NCI-H1694 treated with DMSO at 0.1 percent for 48 hours (cell line): ENCODE data around the gene CDH23.
A peak's percentile ranks its signal among the peaks of the same experiment; 100 is the strongest.

Source experiments
- DNase-seq: peaks from one replicate; lab custom pipeline; 2025; lab: John Stamatoyannopoulos, UW

Gene CDH23

DNA sequence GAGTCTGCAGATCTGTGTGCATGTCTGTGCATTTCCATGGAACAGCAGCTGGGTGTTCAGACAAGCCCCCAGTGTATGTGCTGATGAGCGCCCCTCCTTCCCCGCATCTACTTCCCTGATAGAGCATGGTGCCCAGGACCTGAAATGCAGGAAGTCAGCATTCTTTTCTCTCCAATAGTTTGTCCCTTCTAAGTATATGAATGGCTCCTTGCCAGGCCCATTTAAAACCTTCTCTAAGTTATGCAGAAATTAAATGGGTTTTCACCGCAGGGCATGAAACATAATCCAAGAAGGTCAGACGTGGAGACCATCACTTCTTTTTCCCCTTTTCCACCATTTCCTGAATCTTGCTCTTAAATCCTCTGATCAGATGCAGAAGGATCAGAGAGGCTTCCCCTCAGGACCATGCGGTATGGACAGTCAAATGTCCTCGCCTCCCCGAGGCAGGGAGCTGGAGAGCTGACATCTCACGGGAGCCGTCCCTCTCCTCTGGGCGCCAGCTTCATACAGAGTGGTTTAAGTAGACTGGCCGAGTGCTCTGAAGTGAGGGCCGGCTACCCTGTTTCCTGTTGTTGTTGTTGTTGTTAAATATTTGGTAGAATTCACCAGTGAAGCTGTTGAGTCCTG lies 167.6 kb downstream of the CDH23 start:
- DNase-seq, result no peak

DNA sequence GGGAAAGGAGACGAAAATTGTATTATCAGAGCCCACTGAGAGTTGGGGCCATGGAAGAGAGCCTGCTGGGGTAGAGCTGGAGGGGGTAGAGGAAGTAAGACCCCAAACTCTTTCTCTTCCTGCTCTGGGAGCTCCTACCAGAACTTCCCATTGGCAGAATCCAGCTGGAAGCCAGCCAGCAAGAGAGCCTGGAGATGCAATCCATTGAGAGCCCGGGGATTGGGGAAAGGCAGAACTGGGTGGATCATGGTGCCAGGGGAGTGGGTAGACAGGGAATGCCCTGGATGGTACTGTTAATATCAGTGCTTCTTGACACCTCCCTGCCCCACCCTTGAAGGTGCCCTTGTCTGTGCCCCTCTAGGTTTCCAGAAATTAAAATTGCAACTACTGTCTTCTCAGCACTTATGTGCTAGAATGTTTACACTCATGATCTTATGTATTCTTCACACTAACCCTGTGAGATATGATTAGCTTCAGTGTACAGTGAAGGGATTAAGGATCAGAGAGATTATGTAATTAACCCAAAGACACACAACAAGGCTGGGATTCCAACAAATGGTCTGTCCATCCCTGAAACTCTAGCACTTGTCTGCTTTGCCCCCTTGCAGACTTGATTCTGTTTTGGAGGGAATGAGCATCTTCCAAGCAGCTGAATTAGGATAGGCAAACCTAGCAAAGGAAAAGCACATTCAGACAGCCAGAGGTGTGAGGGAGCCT lies 168.7 kb downstream of the CDH23 start:
- no peak for DNase-seq

DNA sequence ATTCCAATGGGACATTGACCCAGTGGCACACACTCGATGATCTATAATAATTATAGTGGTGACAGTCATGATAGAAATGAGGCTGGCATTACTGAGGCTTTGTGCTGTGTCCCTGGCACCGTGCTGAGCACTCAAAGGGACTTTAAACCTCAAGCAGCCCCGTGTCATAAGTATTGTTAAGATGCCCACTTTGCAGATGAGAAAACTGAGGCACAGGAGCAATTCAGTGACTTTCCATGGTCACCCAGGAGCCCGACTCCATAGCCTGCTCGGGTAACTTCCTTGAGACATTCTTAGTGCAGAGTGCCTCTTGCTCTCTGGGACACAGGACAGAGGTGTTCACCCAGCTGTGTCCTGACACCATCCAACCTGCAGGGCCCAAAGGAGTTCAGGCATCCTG lies 170.3 kb downstream of the CDH23 start:
- DNase-seq, result no peak

DNA sequence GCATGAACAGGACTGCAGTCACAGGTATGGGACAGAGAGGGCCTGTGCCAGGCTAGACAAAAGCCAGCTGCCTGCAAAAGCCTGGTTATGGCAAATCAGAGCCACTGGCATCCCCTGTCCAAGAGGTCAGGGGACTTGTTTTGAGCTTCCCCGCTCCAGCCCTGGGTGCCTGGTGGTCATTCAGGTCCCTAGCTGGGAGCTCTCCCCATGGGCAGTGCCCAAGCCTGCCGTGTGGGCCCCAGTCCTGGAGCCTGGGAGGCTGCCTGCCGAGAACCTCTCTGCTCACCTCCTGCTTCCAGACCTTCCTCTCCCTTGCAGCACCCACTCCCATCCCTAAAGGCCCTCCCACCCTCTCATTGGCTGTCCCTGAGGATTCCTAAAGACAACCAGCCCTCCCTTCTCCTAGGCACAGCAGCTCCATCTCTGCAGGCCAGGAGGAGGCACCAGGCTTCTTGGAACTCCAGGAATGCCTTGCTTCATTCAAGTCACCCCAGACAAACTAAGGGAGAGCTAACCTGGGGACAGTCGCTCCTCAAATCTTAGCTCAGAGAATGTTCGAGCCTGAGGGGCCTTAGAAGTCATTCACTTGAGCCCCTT lies 172.3 kb downstream of the CDH23 start:
- DNase-seq, result no peak

DNA sequence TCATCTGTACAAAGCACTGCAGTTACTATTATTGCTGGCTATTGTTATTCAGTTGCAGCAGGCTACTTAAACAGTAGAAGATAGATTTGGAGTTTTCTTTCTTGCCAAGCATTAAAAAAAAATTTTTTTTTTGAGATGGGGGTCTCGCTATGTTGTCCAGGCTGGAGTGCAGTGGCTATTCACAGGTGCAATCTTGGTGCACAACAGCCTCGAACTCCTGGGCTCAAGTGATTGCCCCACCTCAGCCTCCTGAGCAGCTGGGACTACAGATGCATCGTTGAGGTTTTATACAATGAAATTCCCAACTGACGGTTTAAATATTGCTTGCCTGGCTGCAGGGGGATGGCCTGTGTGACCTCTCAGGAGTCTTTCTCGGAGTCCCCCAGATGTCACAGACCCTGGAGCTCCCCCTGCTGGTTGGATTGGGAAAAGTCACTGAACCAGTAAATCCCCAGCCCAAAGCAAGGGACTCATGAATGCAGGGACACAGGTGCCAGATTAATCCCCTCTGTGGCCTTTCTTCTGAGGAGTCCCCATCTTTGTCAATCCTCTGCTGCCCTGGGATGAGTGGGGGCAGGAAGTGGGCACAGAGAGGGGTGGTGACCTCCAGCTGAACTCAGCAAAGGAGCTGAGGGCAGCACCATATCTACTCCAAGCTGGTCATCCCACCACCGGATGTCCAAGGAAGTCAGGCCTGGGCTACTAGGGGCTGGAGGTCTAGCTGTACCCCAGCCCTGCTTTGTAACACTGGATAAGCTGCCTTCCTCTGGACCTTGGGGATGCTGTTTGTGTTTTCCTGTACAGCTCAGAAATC lies 173.3 kb downstream of the CDH23 start:
- peak; percentile 26 for DNase-seq

DNA sequence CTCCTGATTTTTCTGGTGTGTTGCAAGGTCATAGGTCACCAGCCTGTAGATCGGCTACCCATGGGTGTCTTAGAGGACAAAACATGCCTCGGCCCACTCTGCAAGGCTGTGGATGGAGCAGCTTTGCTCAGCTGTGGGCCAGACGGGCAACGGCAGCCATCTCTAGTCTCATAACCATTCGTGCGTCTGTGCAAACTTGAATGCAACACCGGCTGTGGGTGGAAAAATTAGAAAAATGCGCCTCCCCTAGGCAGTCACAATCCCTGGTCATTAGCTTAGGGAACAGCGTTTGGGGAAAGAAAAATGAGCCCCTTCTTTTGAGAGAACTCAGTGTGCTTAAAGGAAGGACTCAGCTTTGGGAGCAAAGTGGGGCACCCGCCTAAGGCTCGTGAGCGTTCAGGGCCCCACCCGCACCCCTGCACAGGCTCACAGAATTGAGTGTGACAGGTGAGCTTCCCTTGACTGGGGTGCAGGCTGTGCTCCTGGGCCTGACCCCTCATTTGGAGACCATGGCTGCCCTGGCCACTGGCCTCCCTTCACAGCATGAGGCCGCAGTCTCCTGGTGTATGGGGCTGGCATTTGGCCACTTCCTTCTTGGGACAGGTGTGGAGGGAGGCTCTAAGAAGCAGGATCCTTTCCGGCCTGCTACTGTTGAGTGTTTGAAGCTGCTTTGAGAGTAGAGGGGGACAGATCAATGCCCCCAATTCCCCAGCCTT lies 174.9 kb downstream of the CDH23 start:
- no peak for DNase-seq

DNA sequence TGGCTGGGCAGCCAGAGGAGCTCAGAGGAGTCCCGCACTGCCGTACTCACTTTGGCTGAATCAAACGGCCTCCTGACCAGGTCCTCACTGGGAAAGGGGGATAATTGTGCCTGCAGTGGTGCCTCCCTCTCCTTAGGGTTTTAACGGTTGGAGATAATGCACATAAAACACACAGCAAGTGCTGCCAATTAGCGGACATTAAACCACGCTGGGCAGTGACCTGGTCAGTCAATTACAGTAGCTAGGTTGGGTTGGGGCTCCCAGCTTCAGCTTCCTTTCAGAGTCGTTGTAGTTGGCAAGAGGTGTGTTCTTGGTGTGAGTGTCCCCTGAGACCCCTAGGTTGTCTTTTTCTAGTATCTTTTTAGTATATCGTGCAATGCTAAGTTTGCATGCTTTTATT lies 176.2 kb downstream of the CDH23 start:
- no peak for DNase-seq

DNA sequence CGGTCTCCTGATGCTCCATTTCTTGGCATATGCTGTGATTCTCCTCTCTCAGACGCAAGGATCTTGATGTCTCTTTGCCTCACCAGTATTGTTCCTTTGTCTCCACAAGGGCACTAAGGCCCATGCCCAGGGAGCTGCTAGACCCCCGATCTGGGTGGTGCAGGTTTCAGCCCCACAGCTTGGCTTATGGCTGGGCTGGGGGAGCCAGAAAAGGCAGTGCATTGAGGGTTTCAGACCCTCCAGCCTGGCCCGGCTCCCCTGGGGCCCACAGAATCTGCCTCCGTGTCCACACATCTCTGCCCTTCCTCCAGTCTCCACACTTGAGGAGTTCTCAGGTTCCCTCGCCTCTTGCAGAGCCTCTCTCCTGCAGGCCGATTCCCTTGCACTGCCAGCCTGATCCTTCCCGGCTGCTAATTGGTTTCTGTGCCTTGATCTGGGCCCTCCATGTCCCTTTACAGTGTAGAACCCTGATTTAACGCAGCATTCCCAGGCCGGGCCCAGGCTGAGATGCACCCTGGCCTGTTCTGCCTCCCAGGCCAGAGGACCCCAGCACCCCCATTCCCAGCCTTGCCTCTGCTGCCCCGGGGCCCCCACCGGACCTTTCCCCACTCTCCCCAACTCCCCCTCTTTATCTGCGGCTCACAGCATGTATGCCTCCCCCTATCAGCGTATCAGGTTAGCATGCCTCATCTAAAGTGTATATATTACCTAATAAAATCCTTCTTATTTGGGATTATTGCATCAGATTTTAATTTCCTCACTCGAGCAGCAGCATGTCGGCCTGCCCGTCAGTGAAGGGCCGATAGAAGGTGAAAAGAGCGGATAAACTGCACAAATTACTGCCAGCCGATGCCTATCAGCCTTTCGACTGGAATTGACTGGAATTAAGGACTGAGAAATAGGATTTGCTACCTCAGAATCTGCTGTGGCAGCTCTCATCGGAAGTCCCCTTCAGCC lies 177.1 kb downstream of the CDH23 start:
- DNase-seq, result no peak

DNA sequence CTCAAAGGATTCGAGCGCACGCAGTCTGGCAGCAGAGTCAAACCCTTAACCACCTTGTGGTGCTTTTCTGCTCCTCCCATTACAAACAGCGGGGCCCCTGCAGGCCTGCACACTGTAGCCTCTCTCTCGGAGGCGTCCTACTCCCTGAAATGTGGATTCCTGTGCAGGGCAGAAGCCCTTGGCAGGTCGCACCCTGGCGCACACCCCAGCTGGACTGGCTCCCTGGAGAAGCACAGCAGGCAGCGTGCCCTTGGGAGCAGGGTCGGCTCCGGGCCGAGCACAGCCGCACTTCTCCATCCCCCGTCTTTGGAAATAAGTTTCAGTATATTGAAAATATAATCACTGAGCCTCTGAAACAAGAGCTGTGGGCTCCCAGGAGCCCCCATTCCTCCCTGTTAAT lies 178.7 kb downstream of the CDH23 start:
- no peak for DNase-seq

DNA sequence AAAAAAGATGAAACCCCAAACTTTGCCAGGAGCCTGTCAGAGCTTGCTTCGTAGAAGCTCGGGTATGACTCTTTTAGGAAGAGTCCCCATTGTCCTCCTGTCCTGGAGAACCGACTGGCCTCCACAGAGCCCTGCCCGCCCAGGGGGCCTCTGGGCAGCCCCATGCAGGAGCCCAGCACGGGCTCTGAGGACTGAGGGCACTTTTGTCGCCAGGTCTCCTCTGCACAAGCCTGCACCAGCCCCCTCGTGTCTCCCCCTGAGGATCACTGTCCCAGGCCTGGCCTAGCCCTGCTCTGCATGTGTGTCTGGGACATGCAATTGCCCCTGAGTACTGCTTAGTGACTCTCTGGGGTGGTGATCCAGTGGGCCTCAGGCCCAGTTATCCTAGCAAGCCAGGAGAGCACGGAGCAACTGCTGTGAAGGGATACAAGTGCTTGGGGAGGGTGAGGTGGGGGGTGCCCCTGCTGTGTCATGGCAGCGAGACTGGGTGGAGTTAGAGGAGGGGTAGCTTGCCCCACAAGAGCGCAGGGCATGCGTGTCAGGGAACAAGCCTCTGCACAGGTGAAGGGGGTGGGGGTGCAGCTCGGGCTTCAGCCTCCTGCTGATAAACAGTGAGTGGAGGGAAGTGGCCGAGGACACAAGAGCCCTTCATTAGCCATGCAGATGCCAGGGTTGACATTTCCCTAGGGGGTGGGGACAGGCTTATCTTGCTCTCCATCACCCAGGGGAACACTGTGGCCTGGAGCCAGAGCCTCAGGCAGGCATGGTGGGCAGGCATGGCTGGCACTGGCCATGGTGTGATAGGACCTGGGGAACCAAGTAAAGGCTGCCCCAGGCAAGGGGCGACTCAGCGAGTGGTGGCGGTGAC lies 179.4 kb downstream of the CDH23 start:
- DNase-seq, result no peak

DNA sequence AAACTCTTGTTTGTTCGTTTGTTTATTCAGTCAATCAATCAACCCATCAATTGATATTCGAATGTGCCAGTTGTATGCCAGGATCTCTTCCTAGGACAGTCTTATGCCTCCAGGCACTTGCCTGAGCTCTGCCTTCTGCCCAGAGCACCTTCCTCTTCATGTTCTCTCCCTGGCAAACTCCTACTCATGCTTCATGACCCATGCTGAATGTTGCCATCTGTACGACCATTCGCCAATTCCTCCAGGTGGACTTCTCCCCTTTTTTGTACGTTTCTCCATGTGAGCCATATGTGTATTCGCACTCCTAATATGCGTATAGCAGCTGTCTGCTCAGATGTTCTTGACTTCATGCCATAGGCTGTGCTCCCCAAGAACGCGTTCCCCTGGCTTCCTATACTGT lies 180.1 kb downstream of the CDH23 start:
- no peak for DNase-seq

DNA sequence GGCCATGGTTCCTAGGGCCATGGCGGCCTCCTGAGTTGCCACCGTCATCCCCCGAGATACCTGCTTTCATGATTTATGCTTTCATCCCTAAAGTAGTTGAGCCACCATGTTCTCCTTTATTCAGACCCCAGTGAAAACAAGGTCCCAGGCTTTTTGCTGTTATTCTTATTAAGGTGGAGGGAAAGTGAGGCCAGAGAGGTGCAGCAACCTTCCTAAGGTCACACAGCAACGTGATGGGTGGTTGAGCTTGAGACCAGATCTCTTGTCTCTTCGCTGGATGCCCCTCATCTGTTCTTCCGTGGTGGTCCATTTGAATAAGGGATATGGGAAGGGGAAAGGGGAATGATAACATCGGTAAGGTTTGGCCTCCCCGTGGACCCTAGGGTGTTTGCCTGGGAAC lies 180.6 kb downstream of the CDH23 start:
- DNase-seq, result no peak

DNA sequence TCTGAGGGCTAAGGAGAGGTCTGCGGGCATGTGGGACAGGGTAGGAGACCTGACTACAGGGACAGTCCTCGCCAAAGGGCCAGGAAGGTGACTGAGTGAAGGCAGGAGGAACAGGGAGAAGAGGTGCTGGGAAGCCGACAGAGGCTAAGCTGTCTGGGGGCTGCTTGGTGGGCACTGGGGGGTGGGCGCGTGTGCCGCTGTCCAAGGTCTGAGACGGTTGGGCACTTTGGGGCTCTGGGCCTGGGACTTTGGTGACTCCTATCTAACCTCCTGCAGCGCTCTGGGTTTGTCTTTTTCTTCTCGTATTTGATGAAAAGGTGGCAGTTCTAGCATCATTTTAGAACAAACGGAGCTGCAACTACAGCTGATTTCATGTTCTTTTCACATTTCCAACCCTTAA lies 181.3 kb downstream of the CDH23 start:
- no peak for DNase-seq

DNA sequence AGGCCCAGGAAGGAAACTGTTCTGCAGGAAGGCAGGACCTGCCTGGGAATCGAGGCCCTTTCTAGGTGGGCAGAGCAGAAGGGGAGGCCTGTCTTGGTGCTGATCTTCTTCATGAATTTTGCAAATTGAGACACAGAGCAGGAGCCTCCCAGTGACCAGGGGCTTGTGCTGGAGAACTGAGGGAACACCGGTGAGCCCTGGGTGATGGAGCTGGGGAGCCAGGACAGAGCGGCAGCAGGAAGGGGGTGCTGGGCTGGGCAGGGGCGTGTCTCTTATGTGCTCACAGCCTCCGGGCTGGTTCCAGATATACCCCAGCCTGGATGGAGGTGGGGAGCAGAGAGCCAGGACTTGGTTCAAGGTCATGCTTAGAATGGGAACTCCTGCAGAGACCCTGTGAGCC lies 182.9 kb downstream of the CDH23 start:
- no peak for DNase-seq

DNA sequence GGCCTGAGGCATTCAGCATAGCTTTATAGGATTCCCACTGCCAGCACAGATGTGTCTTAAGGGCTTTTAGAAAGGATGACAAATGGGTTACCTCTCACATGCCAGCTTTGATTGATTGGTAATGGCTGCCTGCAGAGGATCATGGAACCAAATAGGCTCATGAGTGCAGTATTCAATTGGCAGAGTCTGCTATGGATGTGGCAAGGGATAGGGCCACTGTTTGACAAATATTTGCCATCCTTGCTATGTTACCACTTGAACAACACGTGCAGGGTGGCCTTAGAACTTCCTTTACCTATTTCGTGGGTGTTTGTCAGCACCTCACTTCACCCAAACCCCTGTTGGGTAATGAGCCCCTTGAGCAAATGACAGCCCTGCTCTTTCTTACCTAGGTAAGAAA lies 183.7 kb downstream of the CDH23 start:
- no peak for DNase-seq

DNA sequence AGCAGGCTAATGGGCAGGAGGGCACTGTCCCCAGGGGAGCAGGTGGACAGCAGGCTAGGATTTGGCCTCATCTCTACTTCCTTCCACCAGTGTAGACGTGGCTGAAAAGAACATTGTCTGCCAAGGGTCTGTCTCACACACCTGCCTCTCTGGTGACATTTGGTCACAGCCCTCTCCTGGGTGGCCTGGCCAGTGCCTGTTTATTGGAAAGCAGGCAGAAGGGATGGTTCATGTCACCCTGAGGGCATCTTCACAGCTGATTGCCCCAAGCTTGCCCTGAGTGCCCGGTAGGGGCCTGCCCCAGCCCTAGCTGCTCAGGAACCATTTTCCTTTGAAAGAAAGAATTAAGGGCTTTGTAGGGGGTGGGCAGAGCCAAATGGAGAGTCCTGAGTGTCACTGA lies 184.2 kb downstream of the CDH23 start:
- no peak for DNase-seq

DNA sequence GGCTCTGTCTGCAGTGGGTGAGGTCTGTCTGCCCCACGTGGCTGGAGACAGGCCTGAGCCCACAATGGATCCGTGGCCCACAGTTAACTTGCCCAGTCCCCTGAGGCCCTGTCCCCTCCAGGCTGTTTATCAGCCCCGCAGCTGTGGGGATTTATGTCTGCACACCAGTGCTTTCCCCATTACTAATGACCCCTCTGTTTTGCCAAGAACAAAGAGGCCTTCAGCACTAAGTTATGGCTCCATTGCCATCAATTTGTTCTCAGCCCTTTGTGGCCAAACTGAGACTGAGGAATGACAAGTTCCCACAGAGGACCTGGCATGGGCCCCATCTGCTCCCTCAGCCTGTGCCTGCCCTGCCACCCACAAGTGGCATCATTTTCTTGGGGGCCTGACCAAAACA lies 184.7 kb downstream of the CDH23 start:
- no peak for DNase-seq

DNA sequence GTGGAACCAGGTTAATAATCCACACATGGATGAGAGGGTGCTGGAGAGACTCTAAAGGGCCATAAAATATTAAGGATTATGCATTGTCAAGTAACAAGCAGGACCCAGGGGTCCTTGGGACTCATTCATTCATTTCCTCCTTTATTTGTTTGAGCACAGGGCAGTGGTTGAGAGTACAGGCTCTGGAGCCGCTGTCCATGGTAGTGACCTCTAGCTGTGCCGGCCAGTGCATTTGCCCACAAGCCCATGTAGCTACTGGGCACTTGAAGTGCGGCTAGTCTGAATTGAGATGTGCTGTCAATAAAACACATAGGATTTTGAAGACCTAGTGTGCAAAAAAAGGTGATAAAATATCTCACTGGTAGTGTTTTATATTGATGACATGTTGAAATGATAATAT lies 185.3 kb downstream of the CDH23 start:
- DNase-seq, result no peak

DNA sequence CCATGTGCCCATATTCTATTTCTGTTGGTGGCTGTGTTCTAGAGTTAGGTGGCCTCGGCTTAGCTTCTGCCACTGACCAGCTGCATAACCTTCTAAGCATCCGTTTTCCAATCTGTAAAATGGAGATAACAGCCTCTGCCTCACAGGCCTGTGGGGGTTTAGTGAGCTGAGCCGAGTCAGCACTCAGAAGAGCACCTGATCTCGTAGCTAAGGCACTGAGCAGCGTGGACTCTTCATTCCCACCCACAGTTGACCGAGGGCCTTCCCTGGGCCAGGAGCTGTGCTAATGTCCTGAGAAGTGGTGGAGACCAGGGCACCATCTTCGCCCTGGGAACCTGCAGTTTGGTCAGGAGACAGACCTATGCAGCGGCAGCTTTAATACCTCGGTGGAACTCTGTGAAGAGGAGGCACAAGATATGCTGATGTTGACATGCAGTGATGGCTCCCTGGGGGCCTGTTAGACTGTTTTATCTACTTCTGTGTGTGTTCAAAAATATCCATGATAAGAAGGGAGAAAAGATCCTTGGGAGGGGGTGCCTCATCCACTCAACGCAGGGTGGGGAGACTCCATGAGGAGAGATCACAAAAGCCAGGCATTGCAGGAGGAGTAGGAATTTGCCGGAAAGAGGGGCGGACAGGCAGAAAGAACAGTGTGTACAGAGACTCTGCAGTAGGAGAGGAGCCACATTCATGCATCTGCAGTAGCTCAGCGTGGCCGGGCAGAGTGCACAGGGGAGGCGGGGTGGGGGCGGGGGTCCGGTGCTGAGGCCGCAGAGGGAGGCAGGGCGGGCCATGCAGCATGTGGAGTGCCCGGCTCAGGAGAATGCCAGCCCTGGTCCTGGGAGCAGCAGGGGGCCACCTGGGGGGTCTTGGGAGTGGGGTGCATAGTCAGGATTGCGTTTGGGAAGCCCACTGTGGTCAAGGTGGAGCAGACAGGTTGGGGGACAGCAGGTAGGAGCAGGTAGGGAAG lies 186.1 kb downstream of the CDH23 start:
- DNase-seq, result no peak
